WTC11 (cell line): Measurements from ENCODE around the gene NR5A1. TPM values are rescaled to one million over a fixed set of nuclear protein-coding genes. Genes with fewer than 3 reads are reported as not detected.

ENCODE experiments used
- ATAC-seq: fragments of 200-7000 bp; cut with Tn5 transposase; 2 replicates; pipeline ENCODE4 v1.10.0; 2021; ENCODE audit warnings: mild to moderate bottlenecking, moderate library complexity
- CTCF ChIA-PET: fragments of 300-600 bp; sonication (Branson Sonifier 250); formaldehyde crosslinking; loops from one replicate; lab custom pipeline; 2021; ENCODE audit warnings: antibody characterized with exemption; lab: Charles Lee
- POLR2A ChIA-PET: fragments of 350-600 bp; sonication (Branson Sonifier 250); formaldehyde crosslinking; loops from one replicate; lab custom pipeline; 2021; ENCODE audit warnings: antibody characterized with exemption; lab: Charles Lee
- DNase-seq: peaks from one replicate; pipeline ENCODE4 v3.0.0; 2021; ENCODE audit warnings: low spot score
- H3K27ac Mint-ChIP-seq: 2 replicates; pipeline ENCODE4 v1.8.0; 2021; ENCODE audit warnings: mixed read lengths
- H3K27me3 Mint-ChIP-seq: 2 replicates; pipeline ENCODE4 v1.8.0; 2021; ENCODE audit warnings: low read depth, mild to moderate bottlenecking, moderate library complexity, mixed read lengths
- H3K36me3 Mint-ChIP-seq: 2 replicates; pipeline ENCODE4 v1.8.0; 2021; ENCODE audit warnings: mixed read lengths
- H3K4me1 Mint-ChIP-seq: 2 replicates; pipeline ENCODE4 v1.8.0; 2022; ENCODE audit warnings: mixed read lengths
- H3K4me3 Mint-ChIP-seq: 2 replicates; pipeline ENCODE4 v1.8.0; 2021; ENCODE audit warnings: mild to moderate bottlenecking, moderate library complexity, mixed read lengths
- H3K9me3 Mint-ChIP-seq: 2 replicates; pipeline ENCODE4 v1.8.0; 2021; ENCODE audit warnings: mixed read lengths
- ATF2 ChIP-seq: sonication (generic); formaldehyde crosslinking; IDR thresholded peaks from 2 replicates; pipeline ENCODE4 v1.8.1; 2022; ENCODE audit warnings: low read depth, missing genetic modification reagents, borderline replicate concordance
- CBFB ChIP-seq: sonication (generic); formaldehyde crosslinking; IDR thresholded peaks from 2 replicates; pipeline ENCODE4 v1.8.1; 2022; ENCODE audit warnings: mild to moderate bottlenecking, low read depth, missing genetic modification reagents
- CTCF ChIP-seq: fragments of 200-600 bp; IDR thresholded peaks from 2 replicates; pipeline ENCODE4 v1.8.0; 2022; ENCODE audit warnings: antibody characterized with exemption
- FOXJ3 ChIP-seq: sonication (generic); formaldehyde crosslinking; IDR thresholded peaks from 2 replicates; pipeline ENCODE4 v1.9.0; 2021; ENCODE audit warnings: missing genetic modification reagents, mild to moderate bottlenecking, borderline replicate concordance
- GRHL2 ChIP-seq: fragments of 250-450 bp; sonication (Bioruptor Pico); IDR thresholded peaks from 2 replicates; pipeline ENCODE4 v1.8.0; 2022; ENCODE audit warnings: mild to moderate bottlenecking, moderate library complexity; ENCODE audit not compliant: insufficient replicate concordance, severe bottlenecking
- MLX ChIP-seq: sonication (generic); formaldehyde crosslinking; IDR thresholded peaks from 2 replicates; pipeline ENCODE4 v1.8.1; 2023; ENCODE audit warnings: mild to moderate bottlenecking, missing genetic modification reagents, moderate library complexity
- NFE2L1 ChIP-seq: sonication (generic); formaldehyde crosslinking; IDR thresholded peaks from 2 replicates; pipeline ENCODE4 v1.8.1; 2023; ENCODE audit warnings: missing genetic modification reagents
- NR2C2 ChIP-seq: sonication (generic); formaldehyde crosslinking; IDR thresholded peaks from 2 replicates; pipeline ENCODE4 v1.8.0; 2022; ENCODE audit warnings: mild to moderate bottlenecking, missing genetic modification reagents
- PRDM15 ChIP-seq: sonication (generic); formaldehyde crosslinking; IDR thresholded peaks from 2 replicates; pipeline ENCODE4 v1.8.0; 2022; ENCODE audit warnings: missing genetic modification reagents
- SOX15 ChIP-seq: fragments of 250-450 bp; sonication (Bioruptor Pico); IDR thresholded peaks from 2 replicates; pipeline ENCODE4 v1.9.0; 2021; ENCODE audit warnings: mild to moderate bottlenecking
- TEAD4 ChIP-seq: sonication (generic); formaldehyde crosslinking; IDR thresholded peaks from 2 replicates; pipeline ENCODE4 v1.8.0; 2022; ENCODE audit warnings: mild to moderate bottlenecking, missing genetic modification reagents
- ZBTB21 ChIP-seq: sonication (generic); formaldehyde crosslinking; IDR thresholded peaks from 2 replicates; pipeline ENCODE4 v1.8.1; 2023; ENCODE audit warnings: mild to moderate bottlenecking, missing genetic modification reagents, borderline replicate concordance
- ZBTB43 ChIP-seq: sonication (generic); formaldehyde crosslinking; IDR thresholded peaks from 2 replicates; pipeline ENCODE4 v1.8.1; 2023; ENCODE audit warnings: mild to moderate bottlenecking, missing genetic modification reagents
- ZNF121 ChIP-seq: sonication (generic); formaldehyde crosslinking; IDR thresholded peaks from 2 replicates; pipeline ENCODE4 v1.8.0; 2023; ENCODE audit warnings: missing genetic modification reagents
- ZNF138 ChIP-seq: sonication (generic); formaldehyde crosslinking; conservative IDR thresholded peaks from 2 replicates; pipeline ENCODE4 v1.8.1; 2022; ENCODE audit warnings: mild to moderate bottlenecking, moderate library complexity, missing genetic modification reagents
- ZNF232 ChIP-seq: sonication (generic); formaldehyde crosslinking; IDR thresholded peaks from 2 replicates; pipeline ENCODE4 v1.8.0; 2022; ENCODE audit warnings: mild to moderate bottlenecking, missing genetic modification reagents
- total RNA-seq: library from RNA; stranded (reverse); gene quantifications from 3 replicates; pipeline ENCODE4 v1.2.3, GENCODE V29; 2021
- TF ChIP-seq, protein P1 (sequence below): sonication (generic); formaldehyde crosslinking; IDR thresholded peaks from 2 replicates; pipeline ENCODE4 v1.8.1; 2022; ENCODE audit warnings: mild to moderate bottlenecking, missing genetic modification reagents, moderate library complexity, borderline replicate concordance
- TF ChIP-seq, protein P2 (sequence below): sonication (generic); formaldehyde crosslinking; conservative IDR thresholded peaks from 2 replicates; pipeline ENCODE4 v1.8.1; 2023; ENCODE audit warnings: mild to moderate bottlenecking, low read depth, missing genetic modification reagents, moderate library complexity
- TF ChIP-seq, protein P3 (sequence below): sonication (generic); formaldehyde crosslinking; IDR thresholded peaks from 2 replicates; pipeline ENCODE4 v1.8.1; 2023; ENCODE audit warnings: mild to moderate bottlenecking, moderate library complexity, missing genetic modification reagents

The NR5A1 gene
- total RNA-seq, 1 experiment from 2014 or later = 0.77 TPM

DNA sequence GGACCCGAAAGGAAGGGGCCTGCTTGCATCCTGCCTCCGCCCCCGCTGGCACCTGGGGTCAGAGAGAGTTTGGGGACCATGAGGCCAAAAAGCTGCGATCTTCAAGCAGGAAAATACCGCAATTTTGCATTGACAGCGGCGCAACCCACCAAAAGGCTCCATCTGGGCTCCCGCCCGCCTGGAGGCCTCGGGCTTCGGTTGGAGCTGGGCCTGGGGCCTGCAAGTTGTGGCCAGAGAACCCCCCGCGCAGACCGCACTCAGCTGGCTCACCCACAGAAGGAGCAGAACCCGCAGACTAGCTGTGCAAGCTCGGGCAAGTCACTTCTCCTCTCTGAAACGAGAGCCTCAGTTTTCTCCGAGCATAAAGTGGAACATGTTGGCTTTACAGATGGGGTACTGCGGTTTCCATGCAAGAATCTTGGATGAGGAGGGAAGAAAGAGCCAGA, 1.3 kb downstream of the NR5A1 start (continued):
- TF ChIP-seq ZBTB43 (CRISPR knock-in tag) = no peak
- TF ChIP-seq ZNF138 (CRISPR knock-in tag) = no peak
- TF ChIP-seq TEAD4 (CRISPR knock-in tag) = no peak

- H3K4me1 Mint-ChIP-seq = peaks cover 13% of the 10 kb centered on the region
- peak; percentile 49 for DNase-seq
- ATAC-seq = peak; percentile 51
- H3K9me3 Mint-ChIP-seq = no peaks in the 10 kb centered on the region
- POLR2A ChIA-PET = interaction anchor here (0.6 to 1.2 kb wide), 2 partner anchors 11 to 1410 kb away, joined by 3 to 4 read pairs; no protein-coding TSS in a partner anchor
- H3K36me3 Mint-ChIP-seq = 0 out of 2 replicates have a peak, but pooled peaks cover 4% of the 10 kb centered on the region
- H3K4me3 Mint-ChIP-seq = peak overlapping the region; percentile 70
- peaks cover 59% of the 10 kb centered on the region for H3K27me3 Mint-ChIP-seq
- no peak overlapping the region for H3K27ac Mint-ChIP-seq
- CTCF ChIA-PET = interaction anchor here (0.7 to 3.6 kb wide), 10 partner anchors 14 to 351 kb away, joined by 3 to 15 read pairs (median 6); partner anchors contain the start of gene WDR38
- TF ChIP-seq, protein P1, sequence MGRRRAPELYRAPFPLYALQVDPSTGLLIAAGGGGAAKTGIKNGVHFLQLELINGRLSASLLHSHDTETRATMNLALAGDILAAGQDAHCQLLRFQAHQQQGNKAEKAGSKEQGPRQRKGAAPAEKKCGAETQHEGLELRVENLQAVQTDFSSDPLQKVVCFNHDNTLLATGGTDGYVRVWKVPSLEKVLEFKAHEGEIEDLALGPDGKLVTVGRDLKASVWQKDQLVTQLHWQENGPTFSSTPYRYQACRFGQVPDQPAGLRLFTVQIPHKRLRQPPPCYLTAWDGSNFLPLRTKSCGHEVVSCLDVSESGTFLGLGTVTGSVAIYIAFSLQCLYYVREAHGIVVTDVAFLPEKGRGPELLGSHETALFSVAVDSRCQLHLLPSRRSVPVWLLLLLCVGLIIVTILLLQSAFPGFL = no peak
- TF ChIP-seq, protein P2, sequence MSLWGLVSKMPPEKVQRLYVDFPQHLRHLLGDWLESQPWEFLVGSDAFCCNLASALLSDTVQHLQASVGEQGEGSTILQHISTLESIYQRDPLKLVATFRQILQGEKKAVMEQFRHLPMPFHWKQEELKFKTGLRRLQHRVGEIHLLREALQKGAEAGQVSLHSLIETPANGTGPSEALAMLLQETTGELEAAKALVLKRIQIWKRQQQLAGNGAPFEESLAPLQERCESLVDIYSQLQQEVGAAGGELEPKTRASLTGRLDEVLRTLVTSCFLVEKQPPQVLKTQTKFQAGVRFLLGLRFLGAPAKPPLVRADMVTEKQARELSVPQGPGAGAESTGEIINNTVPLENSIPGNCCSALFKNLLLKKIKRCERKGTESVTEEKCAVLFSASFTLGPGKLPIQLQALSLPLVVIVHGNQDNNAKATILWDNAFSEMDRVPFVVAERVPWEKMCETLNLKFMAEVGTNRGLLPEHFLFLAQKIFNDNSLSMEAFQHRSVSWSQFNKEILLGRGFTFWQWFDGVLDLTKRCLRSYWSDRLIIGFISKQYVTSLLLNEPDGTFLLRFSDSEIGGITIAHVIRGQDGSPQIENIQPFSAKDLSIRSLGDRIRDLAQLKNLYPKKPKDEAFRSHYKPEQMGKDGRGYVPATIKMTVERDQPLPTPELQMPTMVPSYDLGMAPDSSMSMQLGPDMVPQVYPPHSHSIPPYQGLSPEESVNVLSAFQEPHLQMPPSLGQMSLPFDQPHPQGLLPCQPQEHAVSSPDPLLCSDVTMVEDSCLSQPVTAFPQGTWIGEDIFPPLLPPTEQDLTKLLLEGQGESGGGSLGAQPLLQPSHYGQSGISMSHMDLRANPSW (CRISPR knock-in tag) = no peak
- TF ChIP-seq MLX (CRISPR knock-in tag) = no peak
- TF ChIP-seq CTCF = no peak
- TF ChIP-seq NFE2L1 (CRISPR knock-in tag) = no peak
- no peak for TF ChIP-seq ATF2 (CRISPR knock-in tag)
- TF ChIP-seq PRDM15 (CRISPR knock-in tag) = peak; percentile 24; the same call in 1 of the 2 replicates
- no peak for TF ChIP-seq GRHL2 (CRISPR knock-in tag)
- TF ChIP-seq ZBTB21 (CRISPR knock-in tag) = no peak
- TF ChIP-seq NR2C2 (CRISPR knock-in tag) = no peak
- peak; percentile 53; the same call in 1 of the 2 replicates for TF ChIP-seq ZNF121 (CRISPR knock-in tag)
- TF ChIP-seq CBFB (CRISPR knock-in tag) = no peak
- no peak for TF ChIP-seq SOX15 (CRISPR knock-in tag)
- no peak for TF ChIP-seq FOXJ3 (CRISPR knock-in tag)
- TF ChIP-seq, protein P3, sequence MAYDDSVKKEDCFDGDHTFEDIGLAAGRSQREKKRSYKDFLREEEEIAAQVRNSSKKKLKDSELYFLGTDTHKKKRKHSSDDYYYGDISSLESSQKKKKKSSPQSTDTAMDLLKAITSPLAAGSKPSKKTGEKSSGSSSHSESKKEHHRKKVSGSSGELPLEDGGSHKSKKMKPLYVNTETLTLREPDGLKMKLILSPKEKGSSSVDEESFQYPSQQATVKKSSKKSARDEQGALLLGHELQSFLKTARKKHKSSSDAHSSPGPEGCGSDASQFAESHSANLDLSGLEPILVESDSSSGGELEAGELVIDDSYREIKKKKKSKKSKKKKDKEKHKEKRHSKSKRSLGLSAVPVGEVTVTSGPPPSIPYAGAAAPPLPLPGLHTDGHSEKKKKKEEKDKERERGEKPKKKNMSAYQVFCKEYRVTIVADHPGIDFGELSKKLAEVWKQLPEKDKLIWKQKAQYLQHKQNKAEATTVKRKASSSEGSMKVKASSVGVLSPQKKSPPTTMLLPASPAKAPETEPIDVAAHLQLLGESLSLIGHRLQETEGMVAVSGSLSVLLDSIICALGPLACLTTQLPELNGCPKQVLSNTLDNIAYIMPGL = 0 out of 2 replicates have a peak, but pooled peaks have one; percentile 34
- TF ChIP-seq ZNF232 (CRISPR knock-in tag) = no peak
Measured at GRCh38 chr9:124505006-124505900, 1.9 kb downstream of the NR5A1 start.
